SJSA1 (cell line): ENCODE results near the gene ELK1. TPM values are rescaled to one million over a fixed set of nuclear protein-coding genes. Genes with fewer than 3 reads are reported as not detected.

ENCODE experiments used
- DNase-seq, 2 experiments: peaks; one replicate each; pipeline ENCODE4 v3.0.0-alpha.2; 2015 to 2020; ENCODE audit warnings: low spot score in 2 of 2, low read depth in 1 of 2
- H3K27ac ChIP-seq: fragments of 250-450 bp; sonication (Bioruptor Pico); 2 replicates; pipeline ENCODE4 v1.5.1; 2020; ENCODE audit warnings: mild to moderate bottlenecking, moderate library complexity
- H3K27me3 ChIP-seq: fragments of 250-450 bp; sonication (Bioruptor Pico); replicated peaks from 2 replicates; pipeline ENCODE4 v1.5.1; 2020; ENCODE audit warnings: mild to moderate bottlenecking, moderate library complexity
- H3K36me3 ChIP-seq: fragments of 250-450 bp; sonication (Bioruptor Pico); 2 replicates; pipeline ENCODE4 v1.5.1; 2020; ENCODE audit warnings: mild to moderate bottlenecking
- H3K4me1 ChIP-seq: fragments of 250-450 bp; sonication (Bioruptor Pico); replicated peaks from 2 replicates; pipeline ENCODE4 v1.6.1; 2021; ENCODE audit warnings: mild to moderate bottlenecking
- H3K4me3 ChIP-seq: fragments of 250-450 bp; sonication (Bioruptor Pico); 2 replicates; pipeline ENCODE4 v1.5.1; 2020; ENCODE audit warnings: mild to moderate bottlenecking
- H3K9me3 ChIP-seq: fragments of 250-450 bp; sonication (Bioruptor Pico); replicated peaks from 2 replicates; pipeline ENCODE4 v1.5.1; 2020; ENCODE audit warnings: mild to moderate bottlenecking
- total RNA-seq: library from RNA; depleted of rRNA; stranded (reverse); fragments of >200 nt; shearing (Covaris generic); gene quantifications from 2 replicates; pipeline ENCODE4 v1.2.3, GENCODE V29; 2014

Gene ELK1
- total RNA-seq, 1 experiment from 2014 or later, result 32.6 TPM

GRCh38 chrX:47633689-47634590 lies 16.4 kb downstream of the ELK1 start:
- H3K27ac ChIP-seq, result no peak overlapping the region
- no peaks in the 10 kb centered on the region for H3K27me3 ChIP-seq
- no peak overlapping the region for H3K4me3 ChIP-seq
- 0 out of 2 replicates have a peak, but pooled peaks cover 5% of the 10 kb centered on the region for H3K36me3 ChIP-seq
- H3K9me3 ChIP-seq, result no peaks in the 10 kb centered on the region
- DNase-seq, result no peak
- no peaks in the 10 kb centered on the region for H3K4me1 ChIP-seq

- no peak overlapping the region for H3K27ac ChIP-seq
- H3K4me3 ChIP-seq, result no peak overlapping the region
- no peaks in the 10 kb centered on the region for H3K36me3 ChIP-seq
- H3K4me1 ChIP-seq, result no peaks in the 10 kb centered on the region
- H3K9me3 ChIP-seq, result no peaks in the 10 kb centered on the region
- DNase-seq, result no peak
- H3K27me3 ChIP-seq, result no peaks in the 10 kb centered on the region
Measured at GRCh38 chrX:47632666-47633065, 17.7 kb downstream of the ELK1 start.

DNA sequence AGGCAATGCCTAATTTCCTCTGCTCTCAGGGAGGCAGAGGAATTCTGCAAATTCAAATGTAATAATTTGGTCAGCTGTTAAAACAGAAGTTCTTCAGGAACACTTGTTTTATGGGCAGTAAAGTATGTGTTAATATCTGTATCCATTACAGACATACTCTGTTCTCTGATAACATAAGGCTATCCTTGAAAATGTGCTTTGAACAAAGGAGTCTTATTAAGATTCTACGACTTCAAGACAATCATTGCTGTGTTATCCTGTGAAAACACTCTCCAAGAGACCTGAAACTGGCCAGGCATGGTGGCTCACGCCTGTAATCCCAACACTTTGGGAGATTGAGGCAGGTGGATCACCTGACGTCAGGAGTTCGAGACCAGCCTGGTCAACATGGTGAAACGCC lies 18.7 kb downstream of the ELK1 start:
- H3K9me3 ChIP-seq, result no peaks in the 10 kb centered on the region
- no peak overlapping the region for H3K27ac ChIP-seq
- no peak overlapping the region for H3K4me3 ChIP-seq
- H3K4me1 ChIP-seq, result no peaks in the 10 kb centered on the region
- H3K36me3 ChIP-seq, result no peaks in the 10 kb centered on the region
- no peak for DNase-seq
- no peaks in the 10 kb centered on the region for H3K27me3 ChIP-seq

- Histone ChIP-seq H3K27me3 (no peaks in the 10 kb centered on the region), H3K4me3 (no peak within 1 kb of the TSS), H3K4me1 (no peaks in the 10 kb centered on the region), H3K27ac (no peak within 1 kb of the TSS), H3K36me3 (no peaks in the 10 kb centered on the region), H3K9me3 (no peaks in the 10 kb centered on the region)
- no peak for DNase-seq
Measured at GRCh38 chrX:47629419-47630200, 20.8 kb downstream of the ELK1 start, which contains the start of gene CFP. Gene CFP (minus strand): TSS chrX:47629930. CDS start chrX:47629844, 86 bp downstream.

- H3K4me1 ChIP-seq, result no peaks in the 10 kb centered on the region; the same call in 1 of the 2 replicates
- H3K36me3 ChIP-seq, result no peaks in the 10 kb centered on the region
- H3K27me3 ChIP-seq, result no peaks in the 10 kb centered on the region
- H3K4me3 ChIP-seq, result no peak overlapping the region
- no peak for DNase-seq
- no peaks in the 10 kb centered on the region for H3K9me3 ChIP-seq
- no peak overlapping the region for H3K27ac ChIP-seq
Measured at GRCh38 chrX:47628982-47629381, 21.4 kb downstream of the ELK1 start.

GRCh38 chrX:47625365-47625764 lies 25.0 kb downstream of the ELK1 start:
- DNase-seq, result no peak
- Histone ChIP-seq H3K27me3 (no peaks in the 10 kb centered on the region), H3K36me3 (no peaks in the 10 kb centered on the region), H3K27ac (no peak overlapping the region), H3K4me3 (no peak overlapping the region), H3K9me3 (no peaks in the 10 kb centered on the region), H3K4me1 (no peaks in the 10 kb centered on the region; the same call in 1 of the 2 replicates)

DNA sequence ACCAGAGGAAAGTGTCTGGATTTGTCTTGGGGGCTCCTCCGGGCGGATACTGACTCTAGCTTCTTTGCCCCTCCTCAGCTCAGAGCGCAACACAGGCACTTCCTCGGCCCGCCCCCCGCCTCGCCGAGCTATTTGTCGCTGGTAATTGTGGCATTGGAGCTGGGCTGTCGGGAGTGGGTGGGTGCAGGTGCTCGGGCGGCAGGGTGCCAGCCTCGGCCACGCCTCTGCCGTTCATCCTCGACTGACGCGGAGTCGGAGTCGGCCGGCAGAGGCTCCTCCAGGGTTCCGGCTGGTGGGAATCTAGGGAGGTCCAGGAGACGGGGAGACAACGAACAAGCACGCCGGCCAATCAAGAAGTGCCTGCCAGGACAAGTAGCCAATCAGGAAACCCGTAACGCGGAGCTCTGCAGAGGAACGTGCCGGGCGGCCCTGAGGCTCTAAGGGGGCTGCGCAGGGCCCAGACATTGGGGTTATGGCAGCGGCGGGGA lies 26.8 kb downstream of the ELK1 start:
- no peaks in the 10 kb centered on the region; the same call in 1 of the 2 replicates for H3K4me1 ChIP-seq
- no peak overlapping the region for H3K27ac ChIP-seq
- DNase-seq, result peak; percentile 20 to 65

DNA sequence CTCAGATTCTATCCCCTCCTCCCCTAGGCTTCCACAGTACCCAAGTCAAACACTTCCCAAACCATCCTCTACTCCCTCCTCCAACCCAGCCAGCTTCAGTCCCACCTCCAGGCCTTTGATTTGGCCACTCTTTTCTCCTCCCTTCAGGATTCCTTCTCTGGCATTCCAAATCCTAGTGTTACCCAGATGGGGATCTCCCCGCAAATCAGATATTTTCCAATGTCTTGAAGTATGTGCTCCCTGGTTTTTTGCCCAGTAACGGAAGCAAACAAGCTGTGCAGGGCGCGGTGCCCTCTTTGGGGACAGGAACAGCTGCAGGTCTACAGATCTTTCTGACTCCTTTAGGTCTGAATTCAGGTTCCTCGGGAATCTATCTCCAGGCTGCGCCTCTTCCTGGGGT lies 28.5 kb downstream of the ELK1 start:
- H3K9me3 ChIP-seq, result no peaks in the 10 kb centered on the region
- no peak overlapping the region for H3K4me3 ChIP-seq
- no peak for DNase-seq
- no peak overlapping the region for H3K27ac ChIP-seq
- no peaks in the 10 kb centered on the region for H3K36me3 ChIP-seq
- H3K4me1 ChIP-seq, result no peaks in the 10 kb centered on the region; the same call in 1 of the 2 replicates
- H3K27me3 ChIP-seq, result no peaks in the 10 kb centered on the region

More for the DNA sequence above, 26.8 kb downstream of the ELK1 start:
- no peaks in the 10 kb centered on the region for H3K36me3 ChIP-seq
- H3K9me3 ChIP-seq, result no peaks in the 10 kb centered on the region
- H3K27me3 ChIP-seq, result no peaks in the 10 kb centered on the region
- H3K4me3 ChIP-seq, result peak overlapping the region; percentile 7; the same call in 1 of the 2 replicates

- no peaks in the 10 kb centered on the region; the same call in 1 of the 2 replicates for H3K4me1 ChIP-seq
- DNase-seq, result no peak
- H3K27ac ChIP-seq, result no peak overlapping the region
- H3K9me3 ChIP-seq, result no peaks in the 10 kb centered on the region
- no peaks in the 10 kb centered on the region for H3K36me3 ChIP-seq
- H3K27me3 ChIP-seq, result no peaks in the 10 kb centered on the region
- H3K4me3 ChIP-seq, result no peak overlapping the region
Measured at GRCh38 chrX:47620303-47620685, 30.1 kb downstream of the ELK1 start.

DNA sequence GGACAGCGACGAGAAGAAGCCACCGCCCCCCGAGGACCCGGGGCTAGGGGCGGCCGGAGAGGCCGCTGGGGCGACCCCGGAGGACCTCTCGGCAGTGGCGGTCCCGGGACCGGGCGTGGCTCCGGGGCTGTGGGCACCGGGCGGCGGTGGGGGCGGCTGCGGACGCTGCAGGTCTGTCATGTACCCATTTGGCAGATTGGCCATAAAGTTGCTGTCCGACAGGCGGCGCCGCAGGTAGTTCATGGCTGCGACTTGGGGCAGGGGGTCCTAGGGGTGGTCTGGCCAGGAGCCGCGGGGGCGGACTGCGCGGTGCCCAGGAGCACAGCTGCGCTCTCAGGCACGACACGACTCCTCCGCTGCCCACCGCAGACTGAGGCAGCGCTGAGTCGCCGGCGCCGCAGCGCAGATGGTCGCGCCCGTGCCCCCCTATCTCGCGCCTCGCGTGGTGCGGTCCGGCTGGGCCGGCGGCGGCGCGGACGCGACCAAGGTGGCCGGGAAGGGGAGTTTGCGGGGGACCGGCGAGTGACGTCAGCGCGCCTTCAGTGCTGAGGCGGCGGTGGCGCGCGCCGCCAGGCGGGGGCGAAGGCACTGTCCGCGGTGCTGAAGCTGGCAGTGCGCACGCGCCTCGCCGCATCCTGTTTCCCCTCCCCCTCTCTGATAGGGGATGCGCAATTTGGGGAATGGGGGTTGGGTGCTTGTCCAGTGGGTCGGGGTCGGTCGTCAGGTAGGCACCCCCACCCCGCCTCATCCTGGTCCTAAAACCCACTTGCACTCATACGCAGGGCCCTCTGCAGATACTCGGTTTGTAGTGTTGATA lies 30.7 kb downstream of the ELK1 start, which contains the start of gene SYN1:
SYN1 (minus strand) TSS at position 372 of the 817 bp plus-strand sequence; CDS start at position 243, 129 bp downstream.
- H3K9me3 ChIP-seq, result no peaks in the 10 kb centered on the region
- H3K27ac ChIP-seq, result no peak within 1 kb of the TSS
- DNase-seq, result peak; percentile 64 to 74

GRCh38 chrX:47618923-47619485 lies 31.4 kb downstream of the ELK1 start:
- H3K4me3 ChIP-seq, result no peak overlapping the region
- H3K27me3 ChIP-seq, result no peaks in the 10 kb centered on the region

More for the DNA sequence above, 30.7 kb downstream of the ELK1 start, which contains the start of gene SYN1:
- no peaks in the 10 kb centered on the region for H3K27me3 ChIP-seq
- H3K36me3 ChIP-seq, result no peaks in the 10 kb centered on the region
- H3K4me3 ChIP-seq, result peak within 1 kb of the TSS; percentile 21; the same call in 1 of the 2 replicates
- H3K4me1 ChIP-seq, result no peaks in the 10 kb centered on the region; the same call in 1 of the 2 replicates

GRCh38 chrX:47614618-47615017 lies 35.7 kb downstream of the ELK1 start:
- H3K9me3 ChIP-seq, result no peaks in the 10 kb centered on the region
- H3K4me3 ChIP-seq, result no peak overlapping the region
- H3K36me3 ChIP-seq, result no peaks in the 10 kb centered on the region
- H3K27me3 ChIP-seq, result no peaks in the 10 kb centered on the region
- no peak overlapping the region for H3K27ac ChIP-seq
- H3K4me1 ChIP-seq, result no peaks in the 10 kb centered on the region; the same call in 1 of the 2 replicates
- no peak for DNase-seq

More at GRCh38 chrX:47618923-47619485, 31.4 kb downstream of the ELK1 start:
- no peaks in the 10 kb centered on the region for H3K9me3 ChIP-seq
- H3K4me1 ChIP-seq, result no peaks in the 10 kb centered on the region; the same call in 1 of the 2 replicates
- no peak overlapping the region for H3K27ac ChIP-seq
- DNase-seq, result no peak
- H3K36me3 ChIP-seq, result no peaks in the 10 kb centered on the region
